K562 (cell line): ENCODE measurements around the gene IL6R. TPM values are rescaled to one million over a fixed set of nuclear protein-coding genes. Genes with fewer than 3 reads are reported as not detected.

Experiments
- BDP1 ChIP-seq: IDR thresholded peaks from 3 replicates; pipeline ENCODE4 v1.6.1; 2011; ENCODE audit not compliant: insufficient read length, insufficient read depth
- CBX1 ChIP-seq: sonication (generic); IDR thresholded peaks from 2 replicates; pipeline ENCODE4 v1.6.1; 2016; ENCODE audit warnings: antibody characterized with exemption, low read depth, mild to moderate bottlenecking
- GATAD2B ChIP-seq: fragments of 450-650 bp; IDR thresholded peaks from 2 replicates; pipeline ENCODE4 v1.6.1; 2017; ENCODE audit warnings: mild to moderate bottlenecking, borderline replicate concordance
- HDAC1 ChIP-seq, 2 experiments: fragments of 450-650 bp; IDR thresholded peaks; 2 replicates each; pipeline ENCODE4 v1.6.1; 2016 to 2017; ENCODE audit warnings: inconsistent platforms in 1 of 2, mild to moderate bottlenecking in 1 of 2, moderate library complexity in 1 of 2
- MCM2 ChIP-seq: fragments of 450-650 bp; IDR thresholded peaks from 2 replicates; pipeline ENCODE4 v1.6.1; 2017; ENCODE audit warnings: low read depth, mild to moderate bottlenecking
- MCM5 ChIP-seq: fragments of 450-650 bp; IDR thresholded peaks from 2 replicates; pipeline ENCODE4 v1.6.1; 2016; ENCODE audit warnings: low read depth
- NFYB ChIP-seq: IDR thresholded peaks from 2 replicates; pipeline ENCODE4 v1.6.1; 2011; ENCODE audit warnings: mild to moderate bottlenecking, moderate library complexity; ENCODE audit not compliant: insufficient read length; ENCODE audit errors: extremely low read depth
- NR3C1 ChIP-seq: sonication (generic); formaldehyde crosslinking; IDR thresholded peaks from 2 replicates; pipeline ENCODE4 v1.8.1; 2022; ENCODE audit warnings: missing genetic modification reagents
- RBFOX2 ChIP-seq: fragments of 200-400 bp; formaldehyde crosslinking; IDR thresholded peaks from 2 replicates; pipeline ENCODE4 v1.6.1; 2017; ENCODE audit warnings: low read depth, mild to moderate bottlenecking, low read length, moderate library complexity
- SNIP1 ChIP-seq: fragments of 450-650 bp; IDR thresholded peaks from 2 replicates; pipeline ENCODE4 v1.7.1; 2017; ENCODE audit warnings: low read depth, mild to moderate bottlenecking
- SOX6 ChIP-seq: fragments of 450-650 bp; IDR thresholded peaks from 2 replicates; pipeline ENCODE4 v1.6.1; 2014; ENCODE audit warnings: mild to moderate bottlenecking
- STAG1 ChIP-seq: sonication (generic); formaldehyde crosslinking; IDR thresholded peaks from 2 replicates; pipeline ENCODE4 v1.5.0; 2020; ENCODE audit warnings: missing genetic modification reagents, borderline replicate concordance
- TAL1 ChIP-seq: fragments of 450-650 bp; IDR thresholded peaks from 2 replicates; pipeline ENCODE4 v1.6.1; 2016; ENCODE audit warnings: mild to moderate bottlenecking
- TCFL5 ChIP-seq: fragments of 250-450 bp; sonication (Bioruptor Pico); conservative IDR thresholded peaks from 2 replicates; pipeline ENCODE4 v1.6.1; 2021; ENCODE audit warnings: mild to moderate bottlenecking, moderate library complexity, matching md5 sums
- ZNF274 ChIP-seq: IDR thresholded peaks from 2 replicates; pipeline ENCODE4 v1.6.1; 2011; ENCODE audit warnings: low read depth, mild to moderate bottlenecking, low read length, moderate library complexity, borderline replicate concordance
- ZNF699 ChIP-seq: fragments of 250-450 bp; sonication (Bioruptor Pico); IDR thresholded peaks from 2 replicates; pipeline ENCODE4 v1.8.0; 2021; ENCODE audit warnings: mild to moderate bottlenecking, moderate library complexity; ENCODE audit not compliant: insufficient replicate concordance
- polyA plus RNA-seq, 8 experiments: library from polyadenylated mRNA; depleted of rRNA in 4 of 8; stranded (reverse) in 5 of 8; unstranded in 3 of 8; fragments of >200 nt; fragmentation: Nextera tagmentation in 2 of 8; fragmentation: Illumina TruSeq in 1 of 8; extraction: Ambion mirVana in 2 of 8; extraction: Trizol in 1 of 8; gene quantifications; 2 replicates each; pipeline versions ENCODE4 v1.2.1 to v1.2.3, GENCODE V29; 2011 to 2014; ENCODE audit warnings: inconsistent platforms in 1 of 8, missing spikeins in 1 of 8
- total RNA-seq, 7 experiments: library from RNA; depleted of rRNA in 6 of 7; stranded (reverse); fragments of >200 nt in 6 of 7; fragmentation: Illumina TruSeq in 2 of 7; extraction: Trizol in 2 of 7; gene quantifications; 2 replicates each; pipeline versions ENCODE4 v1.2.1 to v1.2.3, GENCODE V29; 2011 to 2021; ENCODE audit warnings: low replicate concordance in 1 of 7
- TF ChIP-seq, protein P1 (sequence below): fragments of 200-800 bp; sonication (Bioruptor generic); IDR thresholded peaks from 2 replicates; pipeline ENCODE4 v1.6.1; 2017; ENCODE audit warnings: missing genetic modification characterization, missing compliant biosample characterization
- TF ChIP-seq, protein P2 (sequence below): fragments of 250-450 bp; sonication (Bioruptor Pico); IDR thresholded peaks from 2 replicates; pipeline ENCODE4 v1.8.0; 2022; ENCODE audit warnings: inconsistent platforms
- TF ChIP-seq, protein P3 (sequence below): IDR thresholded peaks from 3 replicates; pipeline ENCODE4 v1.6.1; 2011; ENCODE audit warnings: borderline replicate concordance, mild to moderate bottlenecking; ENCODE audit not compliant: insufficient read length, insufficient read depth
- TF ChIP-seq, protein P4 (sequence below): fragments of 250-450 bp; sonication (Bioruptor Pico); IDR thresholded peaks from 2 replicates; pipeline ENCODE4 v1.4.0; 2020; ENCODE audit warnings: borderline replicate concordance
- TF ChIP-seq, protein P5 (sequence below): fragments of 450-650 bp; IDR thresholded peaks from one replicate; pipeline ENCODE4 v1.6.1; 2018; ENCODE audit warnings: mild to moderate bottlenecking, moderate library complexity; ENCODE audit not compliant: partially characterized antibody

Gene IL6R
- total and polyA plus RNA-seq, 9 of the 15 experiments (the other 6 are each of a cell fraction or from before 2014, with no cell fraction given) = 0.05 to 1.1 (median 0.11) TPM; not detected in 2

DNA sequence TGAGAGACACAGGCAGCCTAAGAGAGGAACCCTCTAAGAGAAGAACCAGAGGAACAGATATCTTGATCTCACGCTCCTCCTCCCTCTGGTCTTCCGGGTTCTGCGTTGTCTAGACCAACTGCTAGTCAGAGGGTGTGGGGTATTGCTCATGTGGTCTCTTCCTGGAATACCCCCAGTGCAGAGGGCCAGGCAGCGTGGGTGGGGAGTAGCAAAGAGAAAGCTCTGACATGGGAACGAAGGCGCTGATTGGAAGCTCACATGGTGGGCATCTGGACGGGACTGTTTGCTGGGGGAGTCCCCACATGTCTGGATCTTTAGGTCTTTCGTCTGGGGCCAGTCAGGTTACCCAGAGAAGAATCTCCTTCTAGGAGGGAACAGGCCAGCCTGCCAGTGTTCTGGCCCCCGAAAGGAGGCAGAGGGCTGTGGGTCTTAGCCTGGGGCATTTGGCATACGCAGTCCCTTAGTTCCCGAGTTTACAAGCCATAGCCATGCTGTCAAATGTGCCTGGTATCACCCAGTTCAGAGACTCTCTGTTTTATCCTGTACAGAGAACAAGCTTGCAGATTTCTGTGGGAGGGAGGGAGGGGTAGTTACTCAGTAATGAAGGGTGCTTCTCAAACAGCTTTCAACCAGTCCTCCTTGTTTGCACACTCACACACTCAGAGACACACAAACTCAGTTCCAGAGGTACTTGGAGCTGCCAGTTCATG lies 18.3 kb upstream of the IL6R start (continued):
- TF ChIP-seq ZNF274 (no peak), NR3C1 (CRISPR knock-in tag) (no peak), TAL1 (no peak), GATAD2B (no peak; the same call in 1 of the 2 replicates), RBFOX2 (peak; percentile 60), TCFL5 (CRISPR knock-in tag) (no peak), NFYB (no peak), MCM2 (no peak), SOX6 (no peak), HDAC1 (IDR thresholded peaks at IDR 0.05) (peak in 1 of 2 experiments; percentile 39; a peak in 1 of 4 replicates), BDP1 (no peak), CBX1 (no peak), SNIP1 (no peak), ZNF699 (CRISPR knock-in tag) (no peak), MCM5 (no peak), STAG1 (CRISPR knock-in tag) (no peak)
- TF ChIP-seq, protein P1, sequence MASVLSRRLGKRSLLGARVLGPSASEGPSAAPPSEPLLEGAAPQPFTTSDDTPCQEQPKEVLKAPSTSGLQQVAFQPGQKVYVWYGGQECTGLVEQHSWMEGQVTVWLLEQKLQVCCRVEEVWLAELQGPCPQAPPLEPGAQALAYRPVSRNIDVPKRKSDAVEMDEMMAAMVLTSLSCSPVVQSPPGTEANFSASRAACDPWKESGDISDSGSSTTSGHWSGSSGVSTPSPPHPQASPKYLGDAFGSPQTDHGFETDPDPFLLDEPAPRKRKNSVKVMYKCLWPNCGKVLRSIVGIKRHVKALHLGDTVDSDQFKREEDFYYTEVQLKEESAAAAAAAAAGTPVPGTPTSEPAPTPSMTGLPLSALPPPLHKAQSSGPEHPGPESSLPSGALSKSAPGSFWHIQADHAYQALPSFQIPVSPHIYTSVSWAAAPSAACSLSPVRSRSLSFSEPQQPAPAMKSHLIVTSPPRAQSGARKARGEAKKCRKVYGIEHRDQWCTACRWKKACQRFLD (CRISPR knock-in tag) = peak; percentile 54; the same call in 1 of the 2 replicates
- TF ChIP-seq, protein P2, sequence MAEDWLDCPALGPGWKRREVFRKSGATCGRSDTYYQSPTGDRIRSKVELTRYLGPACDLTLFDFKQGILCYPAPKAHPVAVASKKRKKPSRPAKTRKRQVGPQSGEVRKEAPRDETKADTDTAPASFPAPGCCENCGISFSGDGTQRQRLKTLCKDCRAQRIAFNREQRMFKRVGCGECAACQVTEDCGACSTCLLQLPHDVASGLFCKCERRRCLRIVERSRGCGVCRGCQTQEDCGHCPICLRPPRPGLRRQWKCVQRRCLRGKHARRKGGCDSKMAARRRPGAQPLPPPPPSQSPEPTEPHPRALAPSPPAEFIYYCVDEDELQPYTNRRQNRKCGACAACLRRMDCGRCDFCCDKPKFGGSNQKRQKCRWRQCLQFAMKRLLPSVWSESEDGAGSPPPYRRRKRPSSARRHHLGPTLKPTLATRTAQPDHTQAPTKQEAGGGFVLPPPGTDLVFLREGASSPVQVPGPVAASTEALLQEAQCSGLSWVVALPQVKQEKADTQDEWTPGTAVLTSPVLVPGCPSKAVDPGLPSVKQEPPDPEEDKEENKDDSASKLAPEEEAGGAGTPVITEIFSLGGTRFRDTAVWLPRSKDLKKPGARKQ (CRISPR knock-in tag) = no peak
- TF ChIP-seq, protein P3, sequence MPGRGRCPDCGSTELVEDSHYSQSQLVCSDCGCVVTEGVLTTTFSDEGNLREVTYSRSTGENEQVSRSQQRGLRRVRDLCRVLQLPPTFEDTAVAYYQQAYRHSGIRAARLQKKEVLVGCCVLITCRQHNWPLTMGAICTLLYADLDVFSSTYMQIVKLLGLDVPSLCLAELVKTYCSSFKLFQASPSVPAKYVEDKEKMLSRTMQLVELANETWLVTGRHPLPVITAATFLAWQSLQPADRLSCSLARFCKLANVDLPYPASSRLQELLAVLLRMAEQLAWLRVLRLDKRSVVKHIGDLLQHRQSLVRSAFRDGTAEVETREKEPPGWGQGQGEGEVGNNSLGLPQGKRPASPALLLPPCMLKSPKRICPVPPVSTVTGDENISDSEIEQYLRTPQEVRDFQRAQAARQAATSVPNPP = no peak
- TF ChIP-seq, protein P4, sequence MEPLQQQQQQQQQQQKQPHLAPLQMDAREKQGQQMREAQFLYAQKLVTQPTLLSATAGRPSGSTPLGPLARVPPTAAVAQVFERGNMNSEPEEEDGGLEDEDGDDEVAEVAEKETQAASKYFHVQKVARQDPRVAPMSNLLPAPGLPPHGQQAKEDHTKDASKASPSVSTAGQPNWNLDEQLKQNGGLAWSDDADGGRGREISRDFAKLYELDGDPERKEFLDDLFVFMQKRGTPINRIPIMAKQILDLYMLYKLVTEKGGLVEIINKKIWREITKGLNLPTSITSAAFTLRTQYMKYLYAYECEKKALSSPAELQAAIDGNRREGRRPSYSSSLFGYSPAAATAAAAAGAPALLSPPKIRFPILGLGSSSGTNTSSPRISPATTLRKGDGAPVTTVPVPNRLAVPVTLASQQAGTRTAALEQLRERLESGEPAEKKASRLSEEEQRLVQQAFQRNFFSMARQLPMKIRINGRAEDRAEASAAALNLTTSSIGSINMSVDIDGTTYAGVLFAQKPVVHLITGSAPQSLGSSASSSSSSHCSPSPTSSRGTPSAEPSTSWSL (CRISPR knock-in tag) = no peak
- TF ChIP-seq, protein P5, sequence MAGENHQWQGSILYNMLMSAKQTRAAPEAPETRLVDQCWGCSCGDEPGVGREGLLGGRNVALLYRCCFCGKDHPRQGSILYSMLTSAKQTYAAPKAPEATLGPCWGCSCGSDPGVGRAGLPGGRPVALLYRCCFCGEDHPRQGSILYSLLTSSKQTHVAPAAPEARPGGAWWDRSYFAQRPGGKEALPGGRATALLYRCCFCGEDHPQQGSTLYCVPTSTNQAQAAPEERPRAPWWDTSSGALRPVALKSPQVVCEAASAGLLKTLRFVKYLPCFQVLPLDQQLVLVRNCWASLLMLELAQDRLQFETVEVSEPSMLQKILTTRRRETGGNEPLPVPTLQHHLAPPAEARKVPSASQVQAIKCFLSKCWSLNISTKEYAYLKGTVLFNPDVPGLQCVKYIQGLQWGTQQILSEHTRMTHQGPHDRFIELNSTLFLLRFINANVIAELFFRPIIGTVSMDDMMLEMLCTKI = no peak
